ENCODE measurements around the gene ILF3.

The ILF3 gene

GRCh38 chr19:10706990-10707389 lies 52.8 kb downstream of the ILF3 start:
- no peak for DNase-seq

- DNase-seq: no peak
These were observed 53.3 kb downstream of the ILF3 start for GRCh38 chr19:10707440-10707839.

GRCh38 chr19:10708291-10708690 lies 54.1 kb downstream of the ILF3 start:
- no peak for DNase-seq

- no peak for DNase-seq
These were observed 57.9 kb downstream of the ILF3 start for GRCh38 chr19:10712045-10712444.

- no peak for DNase-seq
These were observed 58.6 kb downstream of the ILF3 start for GRCh38 chr19:10712754-10713153.

- DNase-seq: no peak
These were observed 59.2 kb downstream of the ILF3 start for GRCh38 chr19:10713317-10713716.

- DNase-seq: no peak
These were observed 62.9 kb downstream of the ILF3 start for GRCh38 chr19:10717054-10717355.

GRCh38 chr19:10717356-10718204 lies 63.4 kb downstream of the ILF3 start, which contains the start of gene DNM2:
Gene DNM2 (plus strand): TSS chr19:10718079. CDS start chr19:10718243, 164 bp downstream.
- peak; percentile 99 for DNase-seq

GRCh38 chr19:10718205-10719196 lies 64.4 kb downstream of the ILF3 start:
- DNase-seq: peak; percentile 55

- DNase-seq: no peak
These were observed 65.4 kb downstream of the ILF3 start for GRCh38 chr19:10719466-10719961.

GRCh38 chr19:10720607-10721125 lies 66.5 kb downstream of the ILF3 start:
- DNase-seq: no peak

- DNase-seq: no peak
These were observed 69.4 kb downstream of the ILF3 start for GRCh38 chr19:10723591-10723990.

- DNase-seq: no peak
These were observed 70.5 kb downstream of the ILF3 start for GRCh38 chr19:10724573-10725071.

- DNase-seq: no peak
These were observed 71.3 kb downstream of the ILF3 start for GRCh38 chr19:10725415-10725814.

- no peak for DNase-seq
These were observed 72.1 kb downstream of the ILF3 start for GRCh38 chr19:10726268-10726667.

- no peak for DNase-seq
These were observed 73.6 kb downstream of the ILF3 start for GRCh38 chr19:10727685-10728201.

- DNase-seq: no peak
These were observed 75.3 kb downstream of the ILF3 start for GRCh38 chr19:10729411-10729810.

- no peak for DNase-seq
These were observed 76.8 kb downstream of the ILF3 start for GRCh38 chr19:10730932-10731331.

GRCh38 chr19:10735741-10736140 lies 81.6 kb downstream of the ILF3 start:
- no peak for DNase-seq

GRCh38 chr19:10736189-10736588 lies 82.0 kb downstream of the ILF3 start:
- DNase-seq: no peak

- DNase-seq: no peak
These were observed 82.9 kb downstream of the ILF3 start for GRCh38 chr19:10736916-10737551.

- DNase-seq: no peak
These were observed 83.6 kb downstream of the ILF3 start for GRCh38 chr19:10737722-10738121.
